Sigmoid colon (tissue), 4 donors: ENCODE results near the gene RGS17.

Source experiments
- EP300 ChIP-seq, 4 donors: sonication (generic); formaldehyde crosslinking; IDR thresholded peaks; one replicate each; pipeline ENCODE4 v1.6.1; 2017; ENCODE audit warnings: antibody characterized with exemption in 4 of 4
- POLR2A ChIP-seq, 2 donors: fragments of 450-650 bp; IDR thresholded peaks; one replicate each; pipeline ENCODE4 v1.6.1; 2016; ENCODE audit warnings: antibody characterized with exemption in 2 of 2, mild to moderate bottlenecking in 2 of 2, moderate library complexity in 2 of 2
- POLR2AphosphoS5 ChIP-seq, 4 donors: sonication (generic); formaldehyde crosslinking; IDR thresholded peaks; one replicate each; pipeline ENCODE4 v1.6.1; 2017; ENCODE audit warnings: antibody characterized with exemption in 4 of 4
- TF ChIP-seq, protein P1 (sequence below), 4 experiments: fragments of 450-650 bp in 3 of 4; fragments of 200-600 bp in 1 of 4; IDR thresholded peaks; one replicate each; pipeline ENCODE4 v1.5.1; 2016 to 2019; ENCODE audit warnings: antibody characterized with exemption in 4 of 4, mild to moderate bottlenecking in 3 of 4, moderate library complexity in 2 of 4

DNA sequence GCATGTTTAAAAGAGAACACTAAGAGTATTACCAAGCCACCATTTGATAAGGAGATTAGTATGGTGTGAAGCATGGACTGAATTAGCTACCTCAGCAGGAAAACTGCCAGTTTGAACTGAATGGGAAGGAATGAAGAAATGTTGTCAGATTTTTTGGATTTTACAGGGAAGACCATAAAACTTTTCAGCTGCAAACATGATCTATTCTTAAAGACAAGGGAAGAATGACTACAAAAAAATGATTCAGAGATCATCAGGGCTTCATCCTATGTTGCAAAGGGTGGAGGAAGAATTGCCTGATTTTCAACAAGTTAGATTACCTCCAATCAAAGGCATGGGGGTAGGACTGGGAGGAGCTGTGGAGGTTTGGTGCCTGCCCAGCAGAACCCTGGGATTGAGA, 79.3 kb downstream of the RGS17 start:
- TF ChIP-seq POLR2AphosphoS5 (IDR thresholded peaks at IDR 0.05) (no peak), POLR2A (IDR thresholded peaks at IDR 0.05) (no peak), EP300 (IDR thresholded peaks at IDR 0.05) (no peak)
- TF ChIP-seq, protein P1, sequence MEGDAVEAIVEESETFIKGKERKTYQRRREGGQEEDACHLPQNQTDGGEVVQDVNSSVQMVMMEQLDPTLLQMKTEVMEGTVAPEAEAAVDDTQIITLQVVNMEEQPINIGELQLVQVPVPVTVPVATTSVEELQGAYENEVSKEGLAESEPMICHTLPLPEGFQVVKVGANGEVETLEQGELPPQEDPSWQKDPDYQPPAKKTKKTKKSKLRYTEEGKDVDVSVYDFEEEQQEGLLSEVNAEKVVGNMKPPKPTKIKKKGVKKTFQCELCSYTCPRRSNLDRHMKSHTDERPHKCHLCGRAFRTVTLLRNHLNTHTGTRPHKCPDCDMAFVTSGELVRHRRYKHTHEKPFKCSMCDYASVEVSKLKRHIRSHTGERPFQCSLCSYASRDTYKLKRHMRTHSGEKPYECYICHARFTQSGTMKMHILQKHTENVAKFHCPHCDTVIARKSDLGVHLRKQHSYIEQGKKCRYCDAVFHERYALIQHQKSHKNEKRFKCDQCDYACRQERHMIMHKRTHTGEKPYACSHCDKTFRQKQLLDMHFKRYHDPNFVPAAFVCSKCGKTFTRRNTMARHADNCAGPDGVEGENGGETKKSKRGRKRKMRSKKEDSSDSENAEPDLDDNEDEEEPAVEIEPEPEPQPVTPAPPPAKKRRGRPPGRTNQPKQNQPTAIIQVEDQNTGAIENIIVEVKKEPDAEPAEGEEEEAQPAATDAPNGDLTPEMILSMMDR (IDR thresholded peaks at IDR 0.05) = no peak
